IPS DF 19.7 (cell line): Measurements from ENCODE around the gene SERPINF2.
A peak's percentile ranks its signal among the peaks of the same experiment; 100 is the strongest.
"Not testable (repeated sequence)": the region's sequence is repeated elsewhere in the genome, so short reads cannot be mapped to it uniquely, and the experiment has no call there.

ENCODE experiments used
- DNase-seq: peaks from one replicate; pipeline ENCODE4 v3.0.0-alpha.2; 2013; ENCODE audit warnings: low read depth, low spot score

Gene SERPINF2

DNA sequence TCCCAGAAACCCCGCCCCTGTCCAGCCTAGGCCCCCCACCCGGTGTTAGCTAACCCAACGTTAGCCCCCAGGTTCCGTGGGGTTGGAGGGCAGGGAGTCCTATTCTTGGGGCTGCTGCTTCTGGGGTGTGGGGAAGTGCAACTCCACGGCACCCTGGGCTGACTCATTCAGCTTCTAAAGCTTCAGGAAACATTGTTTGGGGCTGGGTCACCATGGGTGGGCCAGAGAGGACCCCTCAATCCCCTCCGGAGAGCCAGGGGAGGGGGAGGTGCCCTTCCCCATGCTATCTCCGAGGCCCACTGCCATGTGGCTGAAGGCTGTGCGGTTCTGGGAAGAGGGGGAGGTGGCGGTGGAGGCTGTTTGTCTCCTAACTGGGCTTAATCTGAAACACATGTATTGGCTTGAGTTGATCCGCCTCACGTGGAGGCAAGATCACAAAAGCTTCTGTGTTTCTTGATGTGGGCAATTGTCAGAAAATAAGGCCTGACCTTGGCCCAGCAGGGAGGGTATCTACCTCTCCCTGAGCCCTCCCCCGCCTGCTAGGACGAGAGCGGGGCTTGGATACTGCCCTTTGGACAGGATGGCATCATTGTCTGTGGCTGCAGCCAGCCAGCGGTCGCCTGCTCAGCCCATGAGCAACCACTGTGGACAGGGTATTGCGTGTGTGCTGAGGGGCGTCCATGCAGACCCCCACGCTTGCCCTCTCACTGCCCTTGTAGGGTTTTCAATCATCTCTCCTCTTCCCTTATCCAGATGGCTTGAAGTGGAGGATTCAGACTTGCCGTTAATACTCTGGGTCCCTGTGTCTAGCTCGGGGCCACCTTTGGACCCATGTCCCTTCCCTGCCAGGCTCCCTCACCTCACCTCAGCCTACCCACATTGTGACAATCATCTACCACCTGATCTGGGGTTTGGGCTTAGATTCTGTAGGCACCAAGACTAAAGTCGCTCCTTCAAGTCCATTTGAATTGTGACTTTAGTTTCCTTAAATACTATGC is 20.5 kb downstream of the SERPINF2 start:
- DNase-seq, result no peak

GRCh38 chr17:1764284-1764683 is 21.6 kb downstream of the SERPINF2 start:
- DNase-seq, result no peak

DNA sequence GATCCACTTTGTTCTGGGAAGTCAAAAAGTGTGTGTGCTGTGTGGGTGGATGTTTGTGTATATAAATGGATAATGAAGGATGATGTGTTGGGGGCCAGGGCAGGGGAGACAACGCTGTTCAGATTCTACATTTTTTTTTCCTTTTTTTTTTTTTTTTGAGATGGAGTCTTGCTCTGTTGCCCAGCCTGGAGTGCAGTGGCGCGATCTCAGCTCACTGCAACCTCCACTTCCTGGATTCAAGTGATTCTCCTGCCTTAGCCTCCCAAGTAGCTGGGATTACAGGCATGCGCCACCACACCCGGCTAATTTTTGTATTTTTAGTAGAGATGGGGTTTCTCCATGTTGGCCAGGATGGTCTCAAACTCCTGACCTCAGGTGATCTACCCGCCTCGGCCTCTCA is 22.0 kb downstream of the SERPINF2 start:
- not testable (repeated sequence) for DNase-seq

DNA sequence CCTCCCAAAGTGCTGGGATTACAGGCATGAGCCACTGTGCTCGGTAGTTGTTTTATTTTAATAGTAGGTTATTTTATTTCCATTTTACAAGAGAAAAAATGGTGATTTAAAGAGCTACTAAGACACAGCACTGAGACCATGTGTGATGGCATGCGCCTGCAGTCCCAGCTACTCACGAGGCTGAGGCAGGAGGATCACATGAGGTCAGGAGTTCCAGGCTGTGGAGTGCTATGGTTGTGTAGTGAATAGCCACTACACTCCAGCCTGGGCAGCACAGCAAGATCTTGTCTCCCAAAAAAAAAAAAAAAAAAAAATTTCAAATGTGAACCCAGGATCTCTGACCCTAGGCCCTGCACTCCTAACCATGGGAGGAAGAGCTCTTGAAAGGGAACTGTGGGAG is 22.9 kb downstream of the SERPINF2 start:
- DNase-seq, result no peak

DNA sequence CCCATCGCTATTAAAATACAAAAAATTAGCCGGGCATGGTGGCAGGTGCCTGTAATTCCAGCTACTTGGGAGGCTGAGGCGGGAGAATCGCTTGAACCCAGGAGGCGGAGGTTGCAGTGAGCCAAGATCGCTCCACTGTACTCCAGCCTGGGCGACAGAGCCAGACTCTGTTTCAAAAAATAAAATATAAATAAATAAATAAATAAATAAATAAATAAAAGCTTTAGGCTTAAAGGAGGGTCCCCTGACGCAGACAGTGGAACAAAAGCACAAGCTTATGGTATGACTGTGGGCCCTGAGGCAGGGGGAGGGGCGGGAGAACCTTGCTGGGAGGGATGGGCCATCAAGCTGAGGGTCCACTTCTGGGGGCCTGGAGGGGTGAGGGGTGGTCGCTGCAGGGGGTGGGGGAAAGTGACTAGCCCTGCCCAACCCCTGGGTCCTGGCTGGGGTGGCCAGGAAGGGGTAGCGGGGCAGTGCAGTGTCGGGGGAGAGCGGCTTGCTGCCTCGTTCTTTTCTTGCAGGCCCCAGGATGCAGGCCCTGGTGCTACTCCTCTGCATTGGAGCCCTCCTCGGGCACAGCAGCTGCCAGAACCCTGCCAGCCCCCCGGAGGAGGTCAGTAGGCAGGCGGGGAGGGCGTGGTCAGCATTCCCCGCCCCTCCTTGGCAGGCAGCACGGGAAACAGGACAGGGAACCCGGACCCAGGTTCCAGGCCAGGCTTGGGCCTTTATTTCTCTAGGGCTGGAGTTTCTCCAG is 23.9 kb downstream of the SERPINF2 start:
- no peak for DNase-seq

GRCh38 chr17:1767358-1767757 is 24.7 kb downstream of the SERPINF2 start:
- DNase-seq, result no peak

GRCh38 chr17:1769822-1770477 is 27.3 kb downstream of the SERPINF2 start:
- DNase-seq, result peak; percentile 74

- not testable (repeated sequence) for DNase-seq
These were observed 30.5 kb downstream of the SERPINF2 start for GRCh38 chr17:1773000-1773695.

- no peak for DNase-seq
These were observed 31.1 kb downstream of the SERPINF2 start for GRCh38 chr17:1773696-1774181.

DNA sequence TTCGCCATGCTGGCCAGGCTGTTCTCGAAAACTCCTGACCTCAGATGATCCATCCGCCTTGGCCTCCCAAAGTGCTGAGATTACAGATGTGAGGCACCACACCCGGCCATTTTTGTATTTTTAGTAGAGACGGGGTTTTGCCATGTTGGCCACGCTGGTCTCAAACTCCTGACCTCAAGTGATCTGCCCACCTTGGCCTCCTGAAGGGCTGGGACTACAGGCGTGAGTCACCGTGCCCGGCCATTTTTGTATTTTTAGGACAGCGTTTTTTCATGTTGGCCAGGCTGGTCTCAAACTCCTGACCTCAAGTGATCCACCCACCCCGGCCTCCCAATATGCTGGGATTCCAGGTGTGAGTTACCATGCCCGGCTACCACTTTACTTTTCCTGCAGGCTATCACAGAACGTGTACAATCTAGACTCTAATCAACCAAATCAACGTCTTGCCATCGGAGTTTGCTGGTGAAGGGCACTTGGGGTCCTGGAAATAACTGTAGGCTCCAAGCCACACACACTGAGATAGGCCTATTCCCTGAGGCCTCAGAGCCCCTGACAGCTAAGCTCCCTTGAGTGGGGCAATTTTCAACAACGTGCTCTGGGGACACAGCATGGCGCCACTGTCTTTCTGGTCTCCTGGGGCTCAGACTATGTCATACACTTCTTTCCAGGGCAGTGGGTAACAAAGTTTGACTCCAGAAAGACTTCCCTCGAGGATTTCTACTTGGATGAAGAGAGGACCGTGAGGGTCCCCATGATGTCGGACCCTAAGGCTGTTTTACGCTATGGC is 31.9 kb downstream of the SERPINF2 start:
- DNase-seq, result no peak

DNA sequence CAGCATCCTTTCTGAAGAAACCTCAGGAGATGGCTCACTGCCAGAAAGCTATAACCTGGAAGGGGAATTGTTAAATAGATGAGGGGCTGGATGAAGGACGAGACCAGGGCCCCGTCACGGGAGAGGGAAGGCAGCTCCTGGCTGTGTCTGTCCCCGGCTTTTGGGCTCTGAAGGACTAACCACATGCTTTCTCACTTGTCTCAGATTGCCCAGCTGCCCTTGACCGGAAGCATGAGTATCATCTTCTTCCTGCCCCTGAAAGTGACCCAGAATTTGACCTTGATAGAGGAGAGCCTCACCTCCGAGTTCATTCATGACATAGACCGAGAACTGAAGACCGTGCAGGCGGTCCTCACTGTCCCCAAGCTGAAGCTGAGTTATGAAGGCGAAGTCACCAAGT is 33.7 kb downstream of the SERPINF2 start:
- no peak for DNase-seq

DNA sequence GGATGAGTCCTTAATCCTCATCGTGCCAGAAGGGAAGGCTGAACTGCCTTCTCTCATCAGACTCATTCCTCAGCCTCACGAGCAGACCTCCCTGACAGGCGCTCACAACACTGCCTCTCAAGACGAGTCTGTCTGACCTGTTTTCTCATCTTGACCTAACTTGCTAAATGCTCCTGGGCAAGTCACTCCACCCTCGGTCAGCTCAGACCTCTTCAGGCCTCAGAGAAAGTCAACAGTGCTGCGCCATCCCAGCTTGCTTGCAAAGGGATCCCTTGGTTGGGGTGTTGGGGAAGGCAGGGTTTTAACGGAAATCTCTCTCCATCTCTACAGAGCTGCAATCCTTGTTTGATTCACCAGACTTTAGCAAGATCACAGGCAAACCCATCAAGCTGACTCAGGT is 34.2 kb downstream of the SERPINF2 start:
- DNase-seq, result no peak

- no peak for DNase-seq
These were observed 37.0 kb downstream of the SERPINF2 start for GRCh38 chr17:1779571-1780131.

DNA sequence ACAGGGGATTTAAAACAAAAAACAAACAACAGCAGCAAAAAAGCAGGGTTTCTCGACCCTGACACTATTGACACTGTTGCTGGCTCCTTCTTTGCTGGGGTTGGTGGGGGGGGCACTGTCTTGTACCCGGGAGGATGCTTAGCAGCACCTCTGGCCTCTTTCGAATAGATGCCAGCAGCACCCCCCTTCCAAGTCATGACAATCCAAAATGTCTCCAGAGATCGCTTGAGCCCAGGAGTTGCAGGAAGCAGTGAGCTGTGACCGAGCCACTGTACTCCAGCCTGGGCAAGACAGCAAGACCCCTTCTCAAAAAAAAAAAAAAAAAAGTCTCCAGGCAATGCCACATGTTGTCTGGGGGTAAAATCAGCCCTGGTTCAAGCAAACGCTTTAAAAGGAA is 39.5 kb downstream of the SERPINF2 start:
- no peak for DNase-seq

- no peak for DNase-seq
These were observed 40.6 kb downstream of the SERPINF2 start for GRCh38 chr17:1783271-1783670.

DNA sequence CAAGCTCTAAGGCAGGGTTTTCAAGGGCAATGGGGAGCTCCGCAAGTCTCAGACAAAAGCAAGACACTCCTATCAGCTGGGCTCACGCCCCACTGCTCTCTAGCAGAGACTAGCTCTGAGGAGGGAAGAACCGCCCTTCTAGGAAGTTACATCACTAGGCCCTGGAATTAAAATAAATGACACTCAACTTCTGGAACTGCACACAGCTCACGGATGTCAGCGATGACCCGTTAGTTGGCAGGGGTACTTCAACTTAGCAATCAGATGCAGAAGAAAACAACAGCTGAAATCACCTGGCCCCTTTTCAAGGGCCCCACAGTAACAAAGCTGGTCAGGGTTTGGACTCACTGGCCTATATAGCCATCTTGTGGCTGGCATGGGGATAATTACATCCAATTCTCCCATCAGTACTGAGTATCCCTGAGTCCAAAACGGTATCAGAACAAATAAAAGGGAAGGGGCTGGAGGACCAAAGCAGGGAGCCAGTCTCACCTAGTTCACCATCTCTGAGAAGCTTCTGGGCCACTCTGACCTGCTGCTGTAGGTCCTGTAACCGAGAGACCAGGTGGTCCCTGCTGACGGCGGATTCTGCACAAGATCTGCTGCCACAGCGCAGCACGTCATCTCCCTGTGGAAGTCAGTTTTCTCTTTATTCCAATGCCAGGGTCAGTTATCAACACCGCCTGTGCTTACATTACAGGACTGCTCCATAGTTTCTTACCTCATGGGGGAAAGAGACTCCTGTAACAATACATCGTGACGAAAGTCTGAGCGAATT is 41.4 kb downstream of the SERPINF2 start:
- DNase-seq, result no peak

- DNase-seq, result no peak
These were observed 43.3 kb downstream of the SERPINF2 start for GRCh38 chr17:1785930-1786329.

DNA sequence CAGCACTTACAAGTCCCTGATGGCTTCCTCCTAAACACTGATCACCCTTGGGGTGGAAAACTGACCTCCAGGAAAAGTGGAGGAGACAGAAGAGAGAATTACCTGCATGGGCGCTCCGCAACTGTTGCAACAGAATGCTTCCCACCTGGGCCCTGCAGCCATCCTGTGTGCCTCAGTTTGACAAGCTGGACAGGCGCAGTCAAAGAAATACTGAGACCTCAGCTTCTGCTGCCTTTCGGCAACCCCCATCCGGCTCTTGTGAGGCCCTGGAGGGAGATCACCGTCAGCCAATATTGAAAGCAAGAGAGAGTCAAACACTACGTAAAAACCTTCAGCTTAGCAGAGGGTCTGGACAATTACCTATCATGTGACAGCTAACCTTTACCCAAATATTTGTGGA is 44.0 kb downstream of the SERPINF2 start:
- no peak for DNase-seq

- DNase-seq, result no peak
These were observed 44.7 kb downstream of the SERPINF2 start for GRCh38 chr17:1787301-1787902.
